Fibroblast of skin of right biceps (primary cell): ENCODE measurements around the gene STOML2.

Source experiments
- DNase-seq: peaks from one replicate; pipeline ENCODE4 v3.0.0-alpha.2; 2013

The STOML2 gene

DNA sequence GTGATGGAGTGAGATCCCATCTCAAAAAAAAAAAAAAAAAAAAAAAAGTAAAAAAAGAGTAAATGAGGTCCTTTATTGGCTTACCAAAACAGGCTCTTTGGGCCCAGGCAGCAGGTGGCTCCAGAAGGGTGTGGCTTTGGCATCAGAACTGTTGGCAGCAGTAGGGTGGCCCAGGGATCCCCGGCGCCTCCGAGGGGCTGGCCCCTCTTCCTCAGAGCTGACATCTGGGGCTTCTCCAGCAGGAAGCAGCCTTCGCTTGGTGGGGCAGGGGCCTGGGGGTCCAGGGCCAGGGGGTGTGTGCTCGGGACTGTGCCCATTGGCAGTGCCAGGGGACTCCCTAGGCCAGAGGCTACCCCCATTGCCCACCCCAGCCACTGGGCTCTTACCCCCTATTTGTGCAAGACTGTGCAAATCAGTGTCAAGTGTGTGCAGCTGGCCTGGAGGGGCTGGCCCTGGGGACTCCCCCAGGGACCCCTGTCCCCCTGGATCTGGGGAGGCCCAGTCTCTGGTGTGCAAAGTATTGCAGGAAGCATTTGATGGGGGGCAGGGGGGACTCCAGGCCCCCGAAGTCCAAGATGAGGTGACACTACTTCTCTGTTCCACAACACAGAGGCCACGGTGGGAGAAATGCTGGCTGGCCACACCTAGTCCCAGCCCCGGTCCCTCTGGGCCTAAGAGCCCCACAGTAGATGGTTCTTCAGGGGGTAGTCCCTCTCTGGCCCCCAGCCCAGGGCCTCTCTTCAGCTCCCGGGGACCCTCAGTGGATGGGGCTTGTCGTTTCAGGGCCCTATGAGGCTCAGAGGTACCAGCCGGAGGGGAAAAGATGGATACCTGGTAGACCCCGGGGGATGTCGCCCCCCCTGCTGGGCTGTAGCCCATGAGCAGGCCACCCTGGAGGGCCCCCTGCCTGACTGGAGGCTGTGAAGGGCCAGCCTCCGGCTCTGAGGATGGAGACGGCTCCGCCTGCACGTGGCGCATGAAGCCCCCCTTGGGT lies 4.7 kb upstream of the STOML2 start:
- DNase-seq = no peak

DNA sequence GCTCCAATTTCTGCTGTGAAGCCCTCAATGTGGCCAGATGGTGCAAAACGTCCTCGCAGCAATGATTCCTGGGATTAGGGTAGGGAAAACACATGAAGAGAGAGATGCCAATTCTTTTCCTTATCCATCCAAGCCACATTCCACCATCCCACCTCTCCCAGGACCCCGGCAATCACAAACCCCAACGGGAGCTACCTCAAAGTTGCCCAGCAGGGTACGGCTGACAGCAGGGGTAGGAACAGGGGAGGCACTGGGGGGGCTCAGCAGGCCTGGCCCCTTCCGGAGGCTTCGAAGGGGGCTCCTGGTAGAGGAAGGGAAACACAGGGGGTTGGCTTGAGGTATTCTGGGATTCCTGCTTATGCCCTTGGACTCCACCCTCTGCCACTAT lies 3.4 kb upstream of the STOML2 start:
- no peak for DNase-seq

DNA sequence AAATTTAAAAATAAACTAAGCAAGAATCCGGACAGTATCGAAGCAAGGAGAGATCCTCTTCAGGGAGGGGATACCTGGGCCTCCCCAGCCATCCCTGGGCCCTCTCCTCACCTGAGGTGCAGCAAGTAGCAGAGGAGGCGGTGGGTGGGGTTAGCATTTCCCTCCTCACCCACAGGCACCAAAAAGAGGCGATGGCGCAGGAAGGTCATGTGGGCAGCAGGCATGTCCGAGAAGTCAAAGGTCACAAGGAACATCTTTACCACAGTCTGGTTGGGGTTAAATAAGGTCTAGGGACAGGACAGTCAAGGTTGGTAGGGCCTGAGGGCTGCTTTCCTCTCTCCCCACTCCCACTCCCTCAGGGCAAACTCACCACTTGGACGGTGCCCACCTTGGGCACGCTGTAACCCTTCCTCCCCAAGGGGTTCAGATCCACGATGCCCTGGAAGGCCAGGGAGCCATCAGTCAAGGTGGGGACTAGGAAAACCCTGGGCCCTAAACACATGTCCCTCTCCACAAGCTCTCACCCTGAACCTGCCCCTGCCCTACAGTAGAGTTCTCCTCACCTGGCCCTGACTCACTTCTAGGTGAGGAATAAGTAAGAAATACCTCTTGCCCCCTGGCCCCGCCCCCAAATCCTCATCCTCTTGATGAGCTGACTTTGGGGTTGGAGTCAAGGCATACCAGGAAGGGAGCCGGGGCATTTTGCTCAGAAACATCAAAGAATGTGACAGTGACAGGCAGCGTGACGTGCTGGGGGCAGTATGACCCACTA lies 2.8 kb upstream of the STOML2 start:
- no peak for DNase-seq

DNA sequence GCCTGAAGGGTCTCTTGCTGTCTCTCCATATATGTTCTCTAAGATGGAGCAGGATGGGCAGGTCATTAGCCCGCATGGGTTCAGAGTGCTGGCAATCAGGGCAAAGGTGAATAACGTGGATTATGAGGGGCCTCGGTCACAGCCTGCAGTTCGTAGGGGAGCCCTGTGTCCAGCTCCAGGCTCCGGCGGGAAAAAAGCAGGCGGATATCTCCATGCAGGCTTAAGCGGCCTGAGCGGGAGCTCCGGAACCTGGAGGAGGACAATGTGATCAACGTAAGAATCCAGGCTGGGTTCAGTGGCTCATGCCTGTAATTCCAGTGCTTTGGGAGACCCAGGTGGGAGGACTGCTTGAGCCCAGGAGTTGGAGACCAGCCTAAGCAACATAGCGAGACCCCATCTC lies 2.2 kb upstream of the STOML2 start:
- no peak for DNase-seq

DNA sequence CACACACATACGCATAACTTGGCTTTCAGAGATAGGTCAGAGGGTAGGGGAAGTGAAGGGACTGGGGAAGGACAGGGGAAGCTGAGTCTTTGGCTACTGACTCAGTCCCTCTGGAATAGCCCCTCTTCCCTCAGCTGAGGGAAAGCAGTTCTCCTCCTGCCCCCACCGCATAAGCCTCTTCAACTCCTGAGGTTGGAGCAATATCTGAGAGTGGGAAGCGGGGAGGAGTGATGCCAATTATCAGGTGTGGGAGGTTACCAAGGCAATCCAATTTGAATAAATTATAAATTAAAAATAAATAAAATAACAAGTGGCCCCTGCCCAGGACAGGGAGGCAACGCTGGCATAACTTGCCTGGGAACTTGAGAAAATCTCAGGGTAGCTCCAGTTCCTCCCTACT lies 1.7 kb upstream of the STOML2 start:
- DNase-seq = no peak

DNA sequence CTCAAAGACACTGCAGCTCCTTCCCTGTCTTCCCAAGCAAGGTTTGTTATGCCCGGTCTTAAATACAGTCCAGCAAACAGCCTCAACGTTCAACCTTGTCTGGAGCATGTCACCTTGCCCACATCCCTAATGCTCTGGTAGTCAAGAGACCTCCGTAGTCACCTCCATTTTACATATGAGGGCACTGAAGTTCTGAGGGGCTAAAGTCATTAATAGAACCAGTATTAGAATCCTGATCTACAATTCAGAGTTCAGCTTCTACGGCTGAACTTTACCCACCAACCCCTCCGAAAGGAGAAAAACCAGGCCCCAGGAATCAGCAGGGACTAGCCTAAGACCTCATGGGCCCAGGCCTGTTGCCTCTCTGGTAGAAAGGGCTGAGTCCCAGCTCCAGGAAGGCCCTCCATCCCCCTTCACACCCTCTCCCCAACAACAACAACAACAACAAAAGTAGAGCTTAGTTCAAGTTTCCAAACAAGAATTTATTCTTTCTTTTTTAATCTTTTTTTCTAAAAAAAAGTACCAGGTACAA lies 795 bp upstream of the STOML2 start:
- no peak for DNase-seq

DNA sequence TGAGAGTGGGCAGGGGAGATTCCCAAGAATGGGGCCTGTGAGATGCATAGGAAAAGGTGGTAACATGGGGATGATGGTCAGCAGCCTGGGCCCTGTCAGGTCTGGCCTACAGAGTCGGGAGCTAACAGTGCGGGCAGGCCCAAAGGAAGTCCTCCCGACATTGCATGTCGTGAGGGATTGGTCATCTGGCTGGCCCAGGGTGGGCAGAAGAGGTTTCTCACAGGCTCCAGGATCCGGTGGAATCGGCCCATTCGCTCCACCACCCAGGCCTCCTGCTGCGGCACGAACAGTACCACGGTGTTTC lies 514 bp downstream of the STOML2 start:
- DNase-seq = no peak

DNA sequence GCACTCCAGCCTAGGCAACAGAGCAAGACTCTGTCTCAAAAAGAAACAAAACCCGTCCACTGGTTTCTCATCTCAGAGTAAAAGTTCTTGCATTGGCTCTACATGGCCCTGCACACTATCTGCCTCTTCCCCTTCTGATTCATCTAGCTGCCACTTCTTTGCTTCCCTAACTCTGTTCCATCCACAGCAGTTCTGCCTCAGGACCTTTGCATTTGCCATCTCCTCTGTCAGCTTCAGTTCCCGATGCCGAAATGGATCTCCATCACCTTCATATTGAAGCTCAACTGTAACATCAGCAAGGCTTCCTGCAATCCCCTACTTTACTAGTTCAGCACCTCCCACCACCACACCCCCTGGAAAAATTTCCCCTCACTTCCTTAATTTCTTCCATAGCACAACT lies 5.4 kb downstream of the STOML2 start:
- DNase-seq = no peak

DNA sequence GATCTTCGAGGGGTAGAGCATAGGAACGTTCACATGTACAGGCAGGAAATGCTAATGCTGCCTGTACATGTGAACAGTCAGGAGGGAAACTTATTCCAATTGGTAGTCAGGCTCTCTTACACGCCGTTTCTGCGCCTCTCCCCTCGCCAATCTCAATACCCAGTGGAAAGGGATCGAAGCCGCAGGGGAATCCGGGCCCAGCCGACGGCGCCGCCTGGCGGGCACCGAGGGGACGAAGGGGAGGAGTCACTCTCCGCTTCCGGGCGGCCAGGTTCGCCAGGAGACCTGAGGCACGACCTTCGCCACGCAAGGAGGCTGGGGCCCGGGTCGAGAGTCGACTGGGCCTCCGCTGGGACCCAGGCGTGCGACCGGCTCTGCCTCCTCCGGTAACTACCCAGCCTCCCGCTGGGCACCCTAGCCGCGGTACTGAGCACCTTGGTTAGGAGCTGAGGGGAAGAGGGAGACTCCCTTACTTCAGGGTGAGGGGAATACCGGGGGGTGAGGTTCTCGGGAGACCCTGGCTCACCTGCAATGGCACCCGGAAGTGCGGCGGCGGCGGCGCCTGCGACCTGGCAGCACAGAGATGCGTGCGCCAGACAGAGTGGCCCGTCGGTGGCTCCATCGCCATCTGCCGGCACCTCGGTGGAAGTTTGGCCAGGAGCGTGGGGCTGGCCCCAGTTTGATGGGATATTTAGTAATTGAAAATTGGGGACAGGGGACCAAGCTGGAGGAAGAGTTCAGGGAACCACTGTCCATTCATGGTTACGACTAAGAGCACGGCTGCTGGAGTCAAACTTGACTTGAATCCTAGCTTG lies 6.7 kb downstream of the STOML2 start, which contains the start of gene PIGO:
Gene PIGO, minus strand, starts transcription at position 557 of the 815 bp plus-strand sequence. CDS start 1,026 bp downstream, outside the sequence.
- DNase-seq = peak; percentile 82

DNA sequence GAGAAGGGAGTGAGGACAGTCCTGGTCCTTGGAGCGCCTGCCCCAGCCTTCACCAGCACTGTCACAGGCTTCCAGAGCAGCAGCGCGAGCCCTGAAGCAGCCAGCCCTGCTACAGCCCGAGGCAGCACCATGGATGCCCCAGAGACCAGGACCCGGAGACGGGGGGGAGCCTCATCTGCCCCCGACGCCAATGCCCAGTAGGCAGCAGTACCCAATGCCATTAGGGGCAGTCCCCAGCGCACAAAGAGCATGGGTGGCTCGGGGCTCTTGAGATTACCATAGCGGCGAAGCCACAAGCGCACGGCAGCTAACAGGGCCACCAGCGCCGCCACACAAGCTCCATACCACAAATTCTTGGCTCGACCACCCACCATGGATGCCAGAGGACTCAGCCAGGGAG lies 11.4 kb downstream of the STOML2 start:
- no peak for DNase-seq

DNA sequence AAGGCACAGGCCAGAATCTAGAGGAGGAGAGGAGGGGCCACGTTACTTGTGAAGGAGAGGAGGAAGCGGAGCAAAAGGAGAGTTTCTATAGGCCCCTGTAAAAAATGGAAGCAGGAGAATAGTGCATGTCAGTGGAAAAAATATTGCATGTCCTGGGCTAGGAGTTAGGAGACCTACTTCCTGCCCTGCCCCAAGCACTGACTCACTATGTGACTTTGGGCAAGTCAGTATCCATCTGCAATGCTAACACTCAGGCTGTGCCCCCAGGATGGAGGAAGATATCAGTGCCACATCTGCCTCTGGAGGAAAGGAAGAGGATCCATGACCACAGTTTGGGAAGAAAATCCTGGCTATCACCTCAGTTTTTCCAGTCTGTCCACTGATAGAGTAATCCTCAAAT lies 13.5 kb downstream of the STOML2 start:
- DNase-seq = no peak

DNA sequence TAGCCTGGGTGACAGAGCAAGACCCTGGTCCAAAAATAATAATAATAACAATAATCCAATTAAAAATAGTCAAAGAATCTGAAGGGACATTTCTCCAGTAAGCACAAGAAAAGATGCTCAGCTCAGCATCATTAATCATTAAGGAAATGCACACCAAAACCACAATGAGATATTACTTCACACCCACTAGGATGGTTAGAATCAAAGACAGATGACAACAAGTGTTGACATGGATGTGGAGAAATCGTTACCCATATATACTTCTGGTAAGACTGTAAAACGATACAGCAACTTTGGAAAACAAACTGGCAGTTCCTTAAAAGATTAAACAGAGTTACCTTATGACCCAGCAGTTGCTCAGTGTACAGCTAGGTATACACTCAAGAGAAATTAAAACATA lies 17.9 kb downstream of the STOML2 start:
- no peak for DNase-seq

DNA sequence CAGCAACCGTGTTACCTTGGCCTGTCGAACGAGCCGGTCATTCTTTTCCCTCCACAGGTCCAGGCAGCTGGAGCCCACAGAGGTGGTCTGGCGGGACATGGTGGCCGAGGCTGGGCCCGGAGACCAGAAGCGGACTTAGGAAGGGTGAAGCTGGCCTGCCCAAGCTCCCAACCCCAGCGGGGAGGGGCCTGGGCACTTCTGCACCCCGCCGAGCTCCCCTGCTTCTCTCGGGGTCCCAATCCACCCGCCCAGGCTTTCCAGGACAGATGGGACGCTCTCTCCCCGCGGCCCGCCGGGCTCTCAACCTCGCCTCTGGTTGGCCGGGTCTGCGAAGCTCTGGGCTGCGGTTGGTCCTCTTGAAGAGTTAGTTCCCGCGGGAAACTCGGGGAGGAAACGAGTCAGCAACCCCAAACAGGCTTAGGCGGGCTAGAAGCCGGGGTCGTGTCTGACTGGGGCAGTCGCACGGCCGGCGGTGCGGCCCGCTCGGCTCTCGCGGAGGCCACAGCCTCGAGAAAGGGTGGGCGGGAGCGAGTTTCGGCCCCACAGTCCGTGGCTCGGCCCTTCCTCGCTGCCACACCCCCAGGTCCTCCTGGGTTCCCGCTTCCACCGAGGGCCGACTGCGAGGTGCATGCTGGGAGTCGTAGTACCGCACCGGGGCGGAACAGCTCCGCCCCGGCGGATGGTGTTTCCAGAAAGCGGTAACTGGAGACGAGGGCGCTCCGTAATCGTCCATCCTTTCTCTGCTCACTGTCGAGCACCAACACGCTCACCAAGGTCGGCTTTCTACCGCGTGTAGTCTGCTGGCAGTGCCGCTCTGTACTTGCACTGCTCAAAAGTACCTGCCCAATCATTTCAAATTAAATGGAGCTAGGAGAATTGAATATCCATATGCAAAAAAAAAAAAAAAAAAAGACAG lies 23.2 kb downstream of the STOML2 start, which contains the start of gene FANCG:
Gene FANCG, minus strand, starts transcription at position 517 of the 916 bp plus-strand sequence. Its CDS starts 418 bp downstream, at position 99.
- peak; percentile 92 for DNase-seq

DNA sequence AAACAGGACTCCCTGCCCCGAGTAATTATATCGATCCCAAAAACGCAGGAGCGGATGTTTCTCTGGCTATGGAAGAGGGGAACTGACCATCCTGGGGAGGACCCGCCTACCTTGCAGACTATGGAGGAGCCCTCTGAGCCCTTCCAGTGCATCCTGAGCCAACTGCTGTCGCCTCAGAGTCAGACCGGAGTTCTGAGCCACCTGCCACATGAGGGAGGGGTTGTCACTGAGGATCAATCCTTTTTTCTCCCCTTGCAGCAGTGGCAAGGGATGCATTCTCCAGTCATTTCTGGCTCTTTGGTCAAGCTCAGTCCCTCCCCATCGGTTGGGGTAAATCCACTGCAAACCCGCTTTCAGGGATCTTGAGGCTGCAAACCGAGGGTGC lies 23.9 kb downstream of the STOML2 start:
- no peak for DNase-seq

DNA sequence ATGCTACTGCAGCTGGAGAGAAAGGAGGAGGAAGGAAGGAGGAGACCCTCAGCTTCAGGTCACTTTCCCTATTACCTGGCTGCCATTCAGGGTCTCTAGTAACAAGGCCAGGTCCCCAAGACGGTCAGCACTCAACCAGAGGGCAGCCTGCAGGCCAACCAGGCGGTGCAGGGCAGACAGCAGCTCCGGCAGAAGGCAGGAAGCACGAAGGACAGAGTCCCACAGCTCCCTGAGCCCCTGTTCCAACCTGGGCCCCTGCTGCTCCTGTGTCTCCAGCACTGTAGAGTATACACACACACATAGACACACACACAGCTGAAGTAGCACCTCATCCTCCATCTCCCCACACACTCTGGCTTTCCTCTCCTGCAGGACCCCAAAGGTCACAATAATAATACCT lies 24.9 kb downstream of the STOML2 start:
- no peak for DNase-seq

DNA sequence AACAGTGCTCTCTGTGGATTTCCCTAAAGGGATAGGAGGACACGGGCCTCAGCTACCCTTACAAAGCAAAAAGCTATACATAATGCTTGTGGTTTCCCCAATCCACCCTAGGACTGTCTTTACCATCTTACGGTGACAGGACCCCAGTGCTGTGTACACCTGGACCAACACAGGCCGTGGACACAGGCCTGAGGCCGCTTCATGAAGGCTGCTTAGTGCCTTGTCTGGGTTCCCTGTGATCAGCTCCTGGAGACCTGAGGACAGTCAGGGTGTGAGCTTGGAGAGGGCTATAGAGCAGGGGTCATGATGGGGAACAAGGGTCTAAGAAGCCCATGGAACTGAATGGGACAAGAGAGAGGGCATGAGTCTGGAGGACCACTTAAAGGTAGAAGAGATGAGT lies 26.1 kb downstream of the STOML2 start:
- no peak for DNase-seq

DNA sequence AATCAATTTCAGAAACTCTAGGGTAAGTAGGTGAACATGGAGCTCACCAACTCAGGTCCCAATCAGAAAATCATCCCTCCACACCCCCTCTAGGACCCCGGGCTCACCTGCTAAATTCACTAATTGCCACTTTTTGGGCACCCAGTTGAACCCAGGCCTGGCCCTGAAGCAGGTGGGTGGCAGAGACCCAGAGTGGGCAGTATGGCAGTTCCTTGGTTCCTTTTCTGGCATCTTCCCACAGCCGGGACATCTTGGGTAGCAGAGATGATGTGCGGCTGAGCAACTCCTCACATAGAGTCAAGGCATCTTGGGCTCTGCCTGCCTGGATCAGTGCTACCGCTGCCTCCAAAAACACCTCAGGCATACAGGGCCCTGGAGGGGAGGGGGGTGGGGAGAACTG lies 27.6 kb downstream of the STOML2 start:
- no peak for DNase-seq

DNA sequence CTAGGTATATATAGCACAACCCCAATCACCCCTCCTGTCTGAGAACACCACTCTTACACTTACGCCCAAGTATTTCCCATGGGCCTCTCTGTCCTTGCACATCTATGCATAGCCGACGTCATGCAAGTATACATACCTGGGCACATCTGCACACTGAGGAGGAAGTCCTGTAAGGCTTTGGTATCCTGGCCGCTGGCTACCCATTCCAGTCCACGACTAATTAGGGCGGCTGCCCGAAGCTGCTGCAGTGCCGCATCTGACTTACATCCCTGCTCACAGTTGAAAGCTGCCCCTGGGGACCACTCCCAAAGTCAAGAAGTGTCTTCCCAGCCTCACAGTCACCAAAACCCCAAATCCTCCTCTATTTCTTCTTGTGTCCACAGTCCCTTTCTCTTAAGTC lies 28.1 kb downstream of the STOML2 start:
- no peak for DNase-seq

DNA sequence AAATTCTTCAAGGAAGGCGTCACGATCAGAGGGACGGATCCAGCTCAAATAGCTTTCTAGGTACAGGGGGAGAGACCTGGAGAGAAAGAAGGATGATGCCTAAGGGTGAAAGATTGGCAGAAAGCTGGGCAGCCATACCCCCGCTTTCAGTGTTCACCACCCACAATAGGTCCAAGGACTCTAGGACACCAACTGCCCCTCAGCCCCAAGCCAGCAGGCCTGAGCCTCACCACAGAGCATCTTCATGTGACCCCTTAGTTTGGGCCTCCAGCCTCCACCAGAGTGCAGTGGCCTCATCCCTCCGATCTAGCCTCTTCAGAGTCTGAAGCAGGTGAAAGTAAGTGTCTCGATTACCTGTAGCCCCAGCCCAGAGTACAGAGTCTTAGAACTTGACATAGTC lies 28.8 kb downstream of the STOML2 start:
- no peak for DNase-seq

DNA sequence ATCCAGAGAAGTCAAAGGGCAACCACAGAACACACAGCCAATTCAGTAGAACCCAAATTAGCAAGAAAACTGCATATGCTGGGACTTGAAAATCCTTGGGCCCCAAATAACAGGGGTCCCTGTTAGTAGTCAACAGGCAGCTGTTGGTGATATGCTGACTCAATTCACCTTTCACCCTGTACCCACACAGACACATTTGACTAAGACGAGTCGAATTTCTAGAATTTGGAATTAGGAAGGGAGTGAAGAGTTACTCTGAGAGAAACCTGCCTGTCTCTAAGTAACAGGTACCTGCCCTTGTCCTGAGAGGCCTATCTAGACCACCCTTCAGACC lies 29.7 kb downstream of the STOML2 start:
- no peak for DNase-seq

DNA sequence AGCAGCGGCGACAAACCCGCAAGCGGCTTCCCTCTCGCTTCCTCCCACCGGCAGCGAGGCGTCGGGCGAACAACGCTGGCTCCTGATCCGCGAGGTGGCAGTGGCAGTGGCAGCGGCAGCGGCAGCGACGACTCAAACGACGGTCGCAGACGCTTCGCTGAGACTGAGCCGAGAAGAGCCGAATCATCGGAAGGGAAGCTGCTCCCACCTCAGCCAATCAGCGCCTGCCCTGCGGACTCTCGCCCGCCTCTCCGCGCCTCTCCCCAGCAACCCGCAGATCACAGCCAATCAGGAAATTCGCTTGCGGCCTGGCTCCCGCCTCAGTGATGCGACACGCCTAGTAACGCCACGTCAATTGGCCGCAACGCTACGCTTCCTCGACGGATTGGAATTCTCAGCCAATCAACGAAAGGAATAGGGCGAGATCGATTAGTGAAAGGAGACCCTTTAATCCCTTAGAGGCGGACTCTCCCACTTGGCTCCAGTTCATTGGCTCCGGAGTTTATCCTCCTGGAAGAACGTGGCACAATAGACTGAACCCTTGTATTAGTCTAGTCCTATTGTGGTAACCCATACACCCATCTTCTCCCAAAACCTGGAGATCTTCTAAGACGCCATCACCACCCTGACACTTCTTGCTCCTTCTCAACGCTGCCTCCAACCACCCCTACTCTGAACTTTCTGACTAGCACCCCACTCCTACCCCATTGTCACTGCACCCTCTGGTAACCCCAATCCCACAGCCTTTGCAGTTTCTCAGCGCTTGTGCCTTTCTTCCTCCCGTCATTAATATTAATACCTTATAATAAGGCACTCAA lies 30.3 kb downstream of the STOML2 start, which contains the start of gene VCP:
Gene VCP, minus strand, starts transcription at position 165 of the 818 bp plus-strand sequence. CDS start 272 bp downstream, outside the sequence.
- peak; percentile 100 for DNase-seq
